HepG2 (cell line): ENCODE measurements around the gene NRG2. TPM values are rescaled to one million over a fixed set of nuclear protein-coding genes. Genes with fewer than 3 reads are reported as not detected.

ENCODE experiments used
- ATAC-seq: fragments of 200-7000 bp; cut with Tn5 transposase; 3 replicates; pipeline ENCODE4 v1.9.1; 2020; ENCODE audit warnings: mild to moderate bottlenecking, moderate library complexity
- BruUV-seq: library from RNA; stranded (reverse); fragments of 400-500 nt; replicated peaks from 2 replicates; lab custom pipeline; 2021; lab: Mats Ljungman, UMichigan
- CTCF ChIA-PET: fragments of 300-600 bp; formaldehyde crosslinking; extraction: SDS; loops from one replicate; lab custom pipeline; 2021; ENCODE audit warnings: low total read pairs, inconsistent platforms, low intra/inter-chr PET ratio; lab: Yijun Ruan, JAX
- POLR2A ChIA-PET: fragments of 350-600 bp; sonication (Branson Sonifier 250); formaldehyde crosslinking; loops from one replicate; lab custom pipeline; 2020; ENCODE audit warnings: antibody characterized with exemption, inconsistent platforms; lab: Yijun Ruan, JAX
- DNase-seq: peaks from one replicate; pipeline ENCODE4 v3.0.0-alpha.2; 2015; ENCODE audit warnings: low spot score
- FAIRE-seq: peaks from 3 replicates; lab custom pipeline; 2011; peaks lifted over from hg19 to GRCh38; lab: Jason Lieb, UNC
- H2AFZ ChIP-seq: one replicate; pipeline ENCODE4 v1.6.1; 2011; ENCODE audit warnings: low read length, inconsistent platforms
- H3K27ac ChIP-seq: fragments of 300-600 bp; 3 replicates; pipeline ENCODE4 v1.8.0; 2011; ENCODE audit warnings: mixed run types, mild to moderate bottlenecking, mixed read lengths, low read length, inconsistent platforms; ENCODE audit not compliant: insufficient read depth; ENCODE audit errors: extremely low read length
- H3K27me3 ChIP-seq, 2 experiments: fragments of 200-600 bp in 1 of 2; 2 replicates in 1 of 2; 3 replicates in 1 of 2; pipeline versions ENCODE4 v1.6.0 to v1.8.0; 2011; ENCODE audit warnings: low read length in 2 of 2, mild to moderate bottlenecking in 2 of 2, moderate library complexity in 2 of 2, inconsistent platforms in 1 of 2; ENCODE audit not compliant: insufficient read depth in 2 of 2, control insufficient read depth in 1 of 2
- H3K36me3 ChIP-seq, 2 experiments: fragments of 200-600 bp in 1 of 2; replicated peaks in 1 of 2; 2 replicates in 1 of 2; 3 replicates in 1 of 2; pipeline versions ENCODE4 v1.5.1 to v1.8.0; 2011; ENCODE audit warnings: low read length in 2 of 2, inconsistent platforms in 1 of 2; ENCODE audit not compliant: insufficient read depth in 2 of 2, control insufficient read depth in 1 of 2
- H3K4me1 ChIP-seq: 2 replicates; pipeline ENCODE4 v1.5.1; 2012; ENCODE audit warnings: low read length, inconsistent platforms; ENCODE audit not compliant: insufficient read depth
- H3K4me2 ChIP-seq: 2 replicates; pipeline ENCODE4 v1.6.0; 2011; ENCODE audit warnings: low read depth, low read length, inconsistent platforms
- H3K4me3 ChIP-seq, 3 experiments: fragments of 200-600 bp in 1 of 3; sonication (generic), shearing (Covaris generic) in 1 of 3; replicated peaks in 1 of 3; 2 replicates each; pipeline ENCODE4 v1.5.1; 2011 to 2016; ENCODE audit warnings: low read length in 3 of 3, inconsistent platforms in 2 of 3, low read depth in 2 of 3, mild to moderate bottlenecking in 2 of 3, control low read depth in 1 of 3, mixed read lengths in 1 of 3; ENCODE audit not compliant: insufficient read depth in 1 of 3
- H3K79me2 ChIP-seq: one replicate; pipeline ENCODE4 v1.6.1; 2011; ENCODE audit warnings: low read length, inconsistent platforms; ENCODE audit not compliant: insufficient read depth
- H3K9ac ChIP-seq: 2 replicates; pipeline ENCODE4 v1.6.0; 2011; ENCODE audit warnings: mild to moderate bottlenecking, low read depth, low read length, inconsistent platforms; ENCODE audit not compliant: insufficient read depth
- H3K9me3 ChIP-seq: 2 replicates; pipeline ENCODE4 v1.5.1; 2012; ENCODE audit warnings: mild to moderate bottlenecking, low read length
- H4K20me1 ChIP-seq: 2 replicates; pipeline ENCODE4 v1.6.0; 2011; ENCODE audit warnings: inconsistent platforms, mild to moderate bottlenecking, low read length, moderate library complexity; ENCODE audit not compliant: insufficient read depth
- ARNT ChIP-seq: fragments of 450-650 bp; IDR thresholded peaks from 2 replicates; pipeline ENCODE4 v1.6.1; 2017
- HOXD1 ChIP-seq: sonication (generic); formaldehyde crosslinking; IDR thresholded peaks from 2 replicates; pipeline ENCODE4 v1.5.0; 2020; ENCODE audit warnings: missing genetic modification reagents
- NCOR1 ChIP-seq: fragments of 200-600 bp; sonication (generic); IDR thresholded peaks from 2 replicates; pipeline ENCODE4 v1.7.0; 2017; ENCODE audit warnings: antibody characterized with exemption, low read length, borderline replicate concordance
- NFRKB ChIP-seq: fragments of 450-650 bp; IDR thresholded peaks from 2 replicates; pipeline ENCODE4 v1.6.1; 2017
- RBAK ChIP-seq: sonication (generic); formaldehyde crosslinking; IDR thresholded peaks from 2 replicates; pipeline ENCODE4 v1.5.1; 2020; ENCODE audit warnings: mild to moderate bottlenecking, missing genetic modification reagents
- REXO4 ChIP-seq: sonication (generic); formaldehyde crosslinking; IDR thresholded peaks from 2 replicates; pipeline ENCODE4 v1.8.0; 2022; ENCODE audit warnings: missing genetic modification reagents, mild to moderate bottlenecking, borderline replicate concordance
- YY1 ChIP-seq: IDR thresholded peaks from 2 replicates; pipeline ENCODE4 v1.6.1; 2011; ENCODE audit warnings: low read length, low read depth, moderate library complexity, mild to moderate bottlenecking; ENCODE audit not compliant: insufficient read depth, insufficient replicate concordance
- ZFP36L1 ChIP-seq: sonication (generic); formaldehyde crosslinking; IDR thresholded peaks from 2 replicates; pipeline ENCODE4 v1.8.0; 2022; ENCODE audit warnings: mild to moderate bottlenecking, missing genetic modification reagents, moderate library complexity
- ZNF256 ChIP-seq: sonication (generic); formaldehyde crosslinking; conservative IDR thresholded peaks from 2 replicates; pipeline ENCODE4 v1.4.0; 2020; ENCODE audit warnings: missing genetic modification reagents
- WGBS: methylation state at CpG from one replicate; pipeline ENCODE4 v1.1.6; 2017; ENCODE audit warnings: low lambda C conversion rate; 5-methylcytosine and 5-hydroxymethylcytosine counted together
- in situ Hi-C: cut with HindIII; loops from 2 replicates; pipeline ENCODE4 v1.10.0; 2017; ENCODE audit warnings: low pct_unique_long_range_greater_than_20kb; ENCODE audit not compliant: extremely low pct_ligation_motif_present
- intact Hi-C: fragments of 100-400 bp; cut with micrococcal nuclease; formaldehyde crosslinking; loops from one replicate; pipeline ENCODE4 v1.10.0; 2022; ENCODE audit not compliant: unreplicated experiment
- polyA plus RNA-seq, 8 experiments: library from polyadenylated mRNA; depleted of rRNA in 3 of 8; stranded (reverse) in 7 of 8; unstranded in 1 of 8; fragments of >200 nt; fragmentation: Illumina TruSeq in 4 of 8; extraction: Trizol in 4 of 8; gene quantifications; 2 replicates each; pipeline versions ENCODE4 v1.2.1 to v1.2.3, GENCODE V29; 2011 to 2016; ENCODE audit warnings: low read depth in 4 of 8, missing spikeins in 1 of 8, mixed read lengths in 1 of 8; ENCODE audit not compliant: insufficient read depth in 1 of 8
- total RNA-seq, 5 experiments: library from RNA; depleted of rRNA; stranded (reverse); fragments of >200 nt; fragmentation: Illumina TruSeq; extraction: Trizol; gene quantifications; 2 replicates each; pipeline ENCODE4 v1.2.3, GENCODE V29; 2016; ENCODE audit warnings: low read depth in 1 of 5
- TF ChIP-seq, protein P1 (sequence below): sonication (generic); formaldehyde crosslinking; IDR thresholded peaks from 2 replicates; pipeline ENCODE4 v1.4.0; 2020; ENCODE audit warnings: missing genetic modification reagents
- TF ChIP-seq, protein P2 (sequence below): sonication (generic); formaldehyde crosslinking; IDR thresholded peaks from 2 replicates; pipeline ENCODE4 v1.4.0; 2020; ENCODE audit warnings: missing genetic modification reagents
- TF ChIP-seq, protein P3 (sequence below): sonication (generic); formaldehyde crosslinking; IDR thresholded peaks from 2 replicates; pipeline ENCODE4 v1.4.0; 2020; ENCODE audit warnings: mild to moderate bottlenecking, missing genetic modification reagents
- TF ChIP-seq, protein P4 (sequence below): sonication (generic); formaldehyde crosslinking; IDR thresholded peaks from 2 replicates; pipeline ENCODE4 v1.4.0; 2020; ENCODE audit warnings: missing genetic modification reagents, borderline replicate concordance

Gene NRG2
- total and polyA plus RNA-seq, 2 of the 13 experiments (the other 11 are each of a cell fraction or from before 2014, with no cell fraction given): not detected

DNA sequence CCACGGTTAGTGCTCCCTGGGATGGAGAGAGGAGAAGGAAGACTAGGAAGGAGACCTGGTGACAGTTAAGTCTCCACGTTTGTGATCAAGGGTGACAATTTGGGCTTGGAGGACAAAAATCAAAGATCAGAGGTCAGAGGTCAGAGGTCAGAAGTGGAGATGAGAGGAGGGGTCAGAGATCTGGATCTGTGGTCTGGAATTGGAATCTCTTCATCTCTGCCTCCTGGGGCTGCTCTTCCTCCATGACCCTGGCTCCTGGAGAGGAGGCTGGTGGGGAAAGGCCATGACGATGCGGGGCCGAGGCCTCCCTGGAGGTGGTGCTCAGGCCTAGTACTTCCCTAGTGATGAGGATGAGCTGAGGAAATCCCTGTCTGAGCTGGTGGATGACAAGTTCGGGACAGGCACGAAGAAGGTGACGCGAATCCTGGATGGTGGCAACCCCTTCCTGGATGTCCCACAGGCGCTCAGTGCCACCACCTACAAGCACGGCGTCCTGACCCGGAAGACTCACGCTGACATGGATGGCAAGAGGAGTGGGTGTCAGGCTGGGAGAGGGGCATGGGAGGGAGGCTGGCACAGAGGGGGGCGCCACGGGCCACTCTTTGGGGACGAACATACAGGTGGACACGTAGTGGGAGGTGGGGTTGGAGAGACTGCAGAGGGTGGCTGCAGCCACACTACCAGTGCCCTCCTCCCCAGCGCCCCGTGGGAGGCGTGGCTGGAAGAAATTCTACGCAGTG is 206.5 kb downstream of the NRG2 start:
- CTCF ChIA-PET: no interaction called here
- no peak for TF ChIP-seq NCOR1
- TF ChIP-seq, protein P1, sequence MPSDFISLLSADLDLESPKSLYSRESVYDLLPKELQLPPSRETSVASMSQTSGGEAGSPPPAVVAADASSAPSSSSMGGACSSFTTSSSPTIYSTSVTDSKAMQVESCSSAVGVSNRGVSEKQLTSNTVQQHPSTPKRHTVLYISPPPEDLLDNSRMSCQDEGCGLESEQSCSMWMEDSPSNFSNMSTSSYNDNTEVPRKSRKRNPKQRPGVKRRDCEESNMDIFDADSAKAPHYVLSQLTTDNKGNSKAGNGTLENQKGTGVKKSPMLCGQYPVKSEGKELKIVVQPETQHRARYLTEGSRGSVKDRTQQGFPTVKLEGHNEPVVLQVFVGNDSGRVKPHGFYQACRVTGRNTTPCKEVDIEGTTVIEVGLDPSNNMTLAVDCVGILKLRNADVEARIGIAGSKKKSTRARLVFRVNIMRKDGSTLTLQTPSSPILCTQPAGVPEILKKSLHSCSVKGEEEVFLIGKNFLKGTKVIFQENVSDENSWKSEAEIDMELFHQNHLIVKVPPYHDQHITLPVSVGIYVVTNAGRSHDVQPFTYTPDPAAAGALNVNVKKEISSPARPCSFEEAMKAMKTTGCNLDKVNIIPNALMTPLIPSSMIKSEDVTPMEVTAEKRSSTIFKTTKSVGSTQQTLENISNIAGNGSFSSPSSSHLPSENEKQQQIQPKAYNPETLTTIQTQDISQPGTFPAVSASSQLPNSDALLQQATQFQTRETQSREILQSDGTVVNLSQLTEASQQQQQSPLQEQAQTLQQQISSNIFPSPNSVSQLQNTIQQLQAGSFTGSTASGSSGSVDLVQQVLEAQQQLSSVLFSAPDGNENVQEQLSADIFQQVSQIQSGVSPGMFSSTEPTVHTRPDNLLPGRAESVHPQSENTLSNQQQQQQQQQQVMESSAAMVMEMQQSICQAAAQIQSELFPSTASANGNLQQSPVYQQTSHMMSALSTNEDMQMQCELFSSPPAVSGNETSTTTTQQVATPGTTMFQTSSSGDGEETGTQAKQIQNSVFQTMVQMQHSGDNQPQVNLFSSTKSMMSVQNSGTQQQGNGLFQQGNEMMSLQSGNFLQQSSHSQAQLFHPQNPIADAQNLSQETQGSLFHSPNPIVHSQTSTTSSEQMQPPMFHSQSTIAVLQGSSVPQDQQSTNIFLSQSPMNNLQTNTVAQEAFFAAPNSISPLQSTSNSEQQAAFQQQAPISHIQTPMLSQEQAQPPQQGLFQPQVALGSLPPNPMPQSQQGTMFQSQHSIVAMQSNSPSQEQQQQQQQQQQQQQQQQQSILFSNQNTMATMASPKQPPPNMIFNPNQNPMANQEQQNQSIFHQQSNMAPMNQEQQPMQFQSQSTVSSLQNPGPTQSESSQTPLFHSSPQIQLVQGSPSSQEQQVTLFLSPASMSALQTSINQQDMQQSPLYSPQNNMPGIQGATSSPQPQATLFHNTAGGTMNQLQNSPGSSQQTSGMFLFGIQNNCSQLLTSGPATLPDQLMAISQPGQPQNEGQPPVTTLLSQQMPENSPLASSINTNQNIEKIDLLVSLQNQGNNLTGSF (CRISPR knock-in tag): no peak
- TF ChIP-seq YY1: no peak
- no peak for TF ChIP-seq ZFP36L1 (CRISPR knock-in tag)
- no peak for TF ChIP-seq RBAK
- TF ChIP-seq ARNT: no peak
- TF ChIP-seq NFRKB: no peak
- TF ChIP-seq, protein P2, sequence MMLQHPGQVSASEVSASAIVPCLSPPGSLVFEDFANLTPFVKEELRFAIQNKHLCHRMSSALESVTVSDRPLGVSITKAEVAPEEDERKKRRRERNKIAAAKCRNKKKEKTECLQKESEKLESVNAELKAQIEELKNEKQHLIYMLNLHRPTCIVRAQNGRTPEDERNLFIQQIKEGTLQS (CRISPR knock-in tag): no peak
- no peak for TF ChIP-seq HOXD1
- TF ChIP-seq, protein P3, sequence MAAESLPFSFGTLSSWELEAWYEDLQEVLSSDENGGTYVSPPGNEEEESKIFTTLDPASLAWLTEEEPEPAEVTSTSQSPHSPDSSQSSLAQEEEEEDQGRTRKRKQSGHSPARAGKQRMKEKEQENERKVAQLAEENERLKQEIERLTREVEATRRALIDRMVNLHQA: no peak
- TF ChIP-seq, protein P4, sequence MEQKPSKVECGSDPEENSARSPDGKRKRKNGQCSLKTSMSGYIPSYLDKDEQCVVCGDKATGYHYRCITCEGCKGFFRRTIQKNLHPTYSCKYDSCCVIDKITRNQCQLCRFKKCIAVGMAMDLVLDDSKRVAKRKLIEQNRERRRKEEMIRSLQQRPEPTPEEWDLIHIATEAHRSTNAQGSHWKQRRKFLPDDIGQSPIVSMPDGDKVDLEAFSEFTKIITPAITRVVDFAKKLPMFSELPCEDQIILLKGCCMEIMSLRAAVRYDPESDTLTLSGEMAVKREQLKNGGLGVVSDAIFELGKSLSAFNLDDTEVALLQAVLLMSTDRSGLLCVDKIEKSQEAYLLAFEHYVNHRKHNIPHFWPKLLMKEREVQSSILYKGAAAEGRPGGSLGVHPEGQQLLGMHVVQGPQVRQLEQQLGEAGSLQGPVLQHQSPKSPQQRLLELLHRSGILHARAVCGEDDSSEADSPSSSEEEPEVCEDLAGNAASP: no peak
- TF ChIP-seq REXO4 (CRISPR knock-in tag): no peak
- no peak for TF ChIP-seq ZNF256
- Histone ChIP-seq H3K9me3 (no peaks in the 10 kb centered on the region), H3K4me1 (no peaks in the 10 kb centered on the region), H3K36me3 (no peaks in the 10 kb centered on the region), H3K4me2 (no peak overlapping the region), H3K4me3 (no peak overlapping the region), H3K9ac (no peak overlapping the region), H3K79me2 (no peaks in the 10 kb centered on the region), H3K27me3 (peaks cover 6 to 19% of the 10 kb centered on the region in 2 experiments; a peak in 2 of 5 replicates), H4K20me1 (no peaks in the 10 kb centered on the region), H3K27ac (no peak overlapping the region), H2AFZ (no peak overlapping the region)
- no peak for DNase-seq
- POLR2A ChIA-PET: no interaction called here
- in situ Hi-C loops (no loop called here), intact Hi-C loops (no loop called here)
- no peak; the same call in 2 of the 3 replicates for ATAC-seq
- WGBS: 53% methylated on average over 13 of the region's 22 CpGs
- FAIRE-seq: no peak
- no TSS peak for BruUV-seq
